Left ventricle myocardium superior (tissue), 1 donor: ENCODE measurements around the gene SEC16B. TPM values are rescaled to one million over a fixed set of nuclear protein-coding genes. Genes with fewer than 3 reads are reported as not detected.
"Not testable (repeated sequence)": the region's sequence is repeated elsewhere in the genome, so short reads cannot be mapped to it uniquely, and the experiment has no call there.

Source experiments
- ATAC-seq: fragments of 200-7000 bp; cut with Tn5 transposase; one replicate; pipeline ENCODE4 v1.9.1; 2020; ENCODE audit warnings: mild to moderate bottlenecking, moderate library complexity
- DNase-seq: peaks from one replicate; pipeline ENCODE4 v3.0.0-alpha.2; 2020
- intact Hi-C: fragments of 100-400 bp; cut with micrococcal nuclease; formaldehyde crosslinking; loops from one replicate; pipeline ENCODE4 v1.11.0; 2022
- long read RNA-seq: library from polyadenylated mRNA; unstranded; transcript quantifications from one replicate; pipeline ENCODE4 v2.0.0, GENCODE V29; 2021
- total RNA-seq: library from RNA; stranded (reverse); fragmentation: NEBNext Ultra II Directional; extraction: Animal tissue kit (Norgen Biotek cat#: 25700); gene quantifications from one replicate; pipeline ENCODE4 v1.2.1, GENCODE V29; 2021
- donor health status: DM: no; HTN: yes; CAD: no; lungs with severe emphysema.

Gene SEC16B, protein sequence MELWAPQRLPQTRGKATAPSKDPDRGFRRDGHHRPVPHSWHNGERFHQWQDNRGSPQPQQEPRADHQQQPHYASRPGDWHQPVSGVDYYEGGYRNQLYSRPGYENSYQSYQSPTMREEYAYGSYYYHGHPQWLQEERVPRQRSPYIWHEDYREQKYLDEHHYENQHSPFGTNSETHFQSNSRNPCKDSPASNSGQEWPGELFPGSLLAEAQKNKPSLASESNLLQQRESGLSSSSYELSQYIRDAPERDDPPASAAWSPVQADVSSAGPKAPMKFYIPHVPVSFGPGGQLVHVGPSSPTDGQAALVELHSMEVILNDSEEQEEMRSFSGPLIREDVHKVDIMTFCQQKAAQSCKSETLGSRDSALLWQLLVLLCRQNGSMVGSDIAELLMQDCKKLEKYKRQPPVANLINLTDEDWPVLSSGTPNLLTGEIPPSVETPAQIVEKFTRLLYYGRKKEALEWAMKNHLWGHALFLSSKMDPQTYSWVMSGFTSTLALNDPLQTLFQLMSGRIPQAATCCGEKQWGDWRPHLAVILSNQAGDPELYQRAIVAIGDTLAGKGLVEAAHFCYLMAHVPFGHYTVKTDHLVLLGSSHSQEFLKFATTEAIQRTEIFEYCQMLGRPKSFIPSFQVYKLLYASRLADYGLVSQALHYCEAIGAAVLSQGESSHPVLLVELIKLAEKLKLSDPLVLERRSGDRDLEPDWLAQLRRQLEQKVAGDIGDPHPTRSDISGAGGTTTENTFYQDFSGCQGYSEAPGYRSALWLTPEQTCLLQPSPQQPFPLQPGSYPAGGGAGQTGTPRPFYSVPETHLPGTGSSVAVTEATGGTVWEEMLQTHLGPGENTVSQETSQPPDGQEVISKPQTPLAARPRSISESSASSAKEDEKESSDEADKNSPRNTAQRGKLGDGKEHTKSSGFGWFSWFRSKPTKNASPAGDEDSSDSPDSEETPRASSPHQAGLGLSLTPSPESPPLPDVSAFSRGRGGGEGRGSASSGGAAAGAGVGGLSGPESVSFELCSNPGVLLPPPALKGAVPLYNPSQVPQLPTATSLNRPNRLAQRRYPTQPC
- total RNA-seq = 1.8 TPM
- long read RNA-seq, partial matches to known transcripts = 2 of 3 reads
- long read RNA-seq, other reads (novel, unspliced or antisense) = 1 of 3 reads

DNA sequence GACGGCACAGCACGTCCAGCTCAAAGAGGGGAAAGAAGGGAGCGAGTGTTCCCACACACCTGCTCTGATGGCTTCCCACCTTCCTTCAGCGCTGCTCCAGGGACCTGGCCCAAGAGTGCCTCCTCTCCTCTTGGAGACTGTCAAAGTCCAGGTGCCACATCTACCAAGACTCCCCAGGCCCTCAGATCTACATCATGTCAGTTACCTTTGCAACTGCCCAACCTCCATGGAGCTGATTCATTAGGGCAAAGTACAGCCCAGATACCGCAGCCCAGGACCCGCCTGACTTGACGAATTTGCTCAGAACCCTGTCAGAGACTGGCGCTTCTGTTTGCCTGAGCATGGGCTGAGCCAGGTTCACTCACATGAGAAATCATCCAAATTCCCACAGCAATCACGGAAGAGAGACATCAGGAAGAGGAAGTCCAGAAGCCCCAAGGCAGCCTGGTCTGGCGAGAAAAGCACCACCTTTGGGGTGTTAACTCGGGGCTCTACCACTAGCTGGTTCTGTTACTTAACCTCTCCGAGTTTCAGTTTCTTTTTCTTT lies at the start of gene SEC16B:
SEC16B (minus strand) TSS at position 234 of the 547 bp plus-strand sequence. CDS start 2,077 bp downstream, outside the sequence.
- no peak for DNase-seq
- intact Hi-C loops = no loop called here
- ATAC-seq = no peak

DNA sequence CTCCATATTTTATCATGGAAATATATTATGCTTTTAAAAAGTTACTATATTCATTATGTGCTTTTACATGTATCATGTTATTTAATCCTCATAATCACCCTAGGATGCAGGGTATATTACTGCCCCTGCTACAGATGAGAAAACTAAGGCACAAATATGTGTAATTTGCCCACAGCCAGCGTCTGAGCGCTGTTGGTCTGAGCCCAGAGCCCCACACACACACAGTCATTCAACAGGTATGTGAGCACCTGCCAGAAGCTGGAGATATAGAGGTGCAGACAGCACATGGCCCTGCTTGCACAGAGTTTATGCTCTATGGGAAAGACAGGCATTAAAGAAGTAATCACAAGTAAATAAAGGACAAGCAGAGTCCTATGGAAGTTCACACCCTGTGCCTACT lies 49.8 kb upstream of the SEC16B start:
- no peak for DNase-seq
- no peak for ATAC-seq
- intact Hi-C loops = no loop called here

DNA sequence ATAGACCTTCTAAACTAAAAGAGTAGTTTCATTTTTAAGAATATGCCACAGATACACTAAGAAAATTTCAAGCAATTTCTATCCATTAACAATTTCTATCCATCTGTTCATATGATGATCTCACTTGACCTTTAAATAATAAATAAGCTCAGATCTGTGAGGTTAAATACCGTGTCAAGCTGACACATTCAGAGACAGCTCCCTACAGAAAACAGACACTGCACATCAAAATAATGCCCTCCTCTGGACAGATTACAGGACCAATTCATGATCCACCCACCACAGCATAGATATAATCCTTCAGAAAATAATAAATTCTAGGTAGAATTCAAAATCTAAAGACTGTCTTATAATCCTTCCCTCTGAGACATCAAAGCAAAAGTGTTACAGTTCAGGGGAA lies 49.4 kb upstream of the SEC16B start:
- intact Hi-C loops = no loop called here
- ATAC-seq (no peak), DNase-seq (no peak)

DNA sequence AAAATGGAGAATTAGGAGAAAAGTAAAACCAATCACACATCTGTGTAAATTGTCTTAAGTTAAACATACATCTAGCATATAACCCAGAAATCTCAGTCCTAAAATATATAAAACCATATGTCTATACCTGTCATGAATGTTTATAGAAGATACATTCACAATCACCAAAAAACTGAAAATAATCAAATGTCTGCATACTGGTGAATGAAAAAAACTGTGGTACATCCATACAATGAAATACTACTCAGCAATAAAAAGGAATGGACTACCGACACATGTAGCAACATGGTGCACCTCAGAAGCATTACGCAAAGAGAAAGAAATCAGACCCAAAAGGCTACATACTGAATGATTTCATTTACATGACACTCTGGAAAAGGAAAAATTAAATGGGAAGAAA lies 47.7 kb upstream of the SEC16B start:
- intact Hi-C loops = no loop called here
- ATAC-seq = no peak
- no peak for DNase-seq

DNA sequence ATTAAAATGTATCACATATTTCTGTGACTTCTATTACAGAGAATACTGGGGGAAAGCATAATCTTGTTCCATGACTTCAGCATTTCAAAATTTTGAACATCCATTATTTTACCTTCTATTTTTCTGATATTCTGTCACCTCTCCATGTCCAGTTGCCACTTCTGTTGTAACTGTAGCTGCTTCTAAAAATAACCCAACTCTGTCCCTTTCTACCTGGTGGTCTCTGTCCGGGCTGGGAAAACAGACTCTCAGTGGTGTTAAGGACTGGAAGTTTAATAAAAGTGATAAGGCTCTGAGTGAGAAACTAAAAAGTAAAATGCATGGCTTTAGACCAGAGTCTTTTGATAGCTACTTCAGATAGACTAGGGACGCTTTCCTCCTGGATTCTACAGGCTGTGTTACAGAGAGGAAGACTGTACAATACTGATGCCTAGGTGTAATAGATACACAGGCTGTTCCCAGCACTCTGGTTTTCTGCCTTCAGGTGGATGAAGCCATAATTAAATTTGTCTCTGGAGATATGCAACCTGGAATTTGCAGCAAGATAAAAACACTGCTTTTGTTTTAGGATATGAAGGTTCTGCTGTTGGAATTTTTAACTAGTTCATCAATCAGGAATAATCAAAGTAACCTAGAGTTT lies 42.1 kb upstream of the SEC16B start:
- no peak for DNase-seq
- no peak for ATAC-seq
- intact Hi-C loops = no loop called here

DNA sequence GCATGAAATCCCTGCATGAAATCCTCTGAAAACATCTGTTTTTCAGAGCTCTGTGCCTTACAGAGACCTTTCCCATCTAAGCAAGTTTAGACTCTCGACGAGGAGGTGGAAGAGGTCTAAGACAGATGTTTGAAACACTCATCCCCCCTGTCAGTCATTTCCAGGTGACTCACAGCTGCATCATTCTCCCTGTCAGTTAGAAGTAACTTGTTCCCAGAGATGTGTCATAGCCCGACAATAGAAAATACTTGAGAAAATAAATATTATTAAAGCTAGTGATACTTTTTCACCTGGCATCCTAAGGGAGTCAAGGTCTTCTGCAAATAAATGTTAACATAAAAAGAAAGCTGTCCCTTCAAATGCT lies 41.6 kb upstream of the SEC16B start:
- DNase-seq (no peak), ATAC-seq (no peak)
- intact Hi-C loops = no loop called here

DNA sequence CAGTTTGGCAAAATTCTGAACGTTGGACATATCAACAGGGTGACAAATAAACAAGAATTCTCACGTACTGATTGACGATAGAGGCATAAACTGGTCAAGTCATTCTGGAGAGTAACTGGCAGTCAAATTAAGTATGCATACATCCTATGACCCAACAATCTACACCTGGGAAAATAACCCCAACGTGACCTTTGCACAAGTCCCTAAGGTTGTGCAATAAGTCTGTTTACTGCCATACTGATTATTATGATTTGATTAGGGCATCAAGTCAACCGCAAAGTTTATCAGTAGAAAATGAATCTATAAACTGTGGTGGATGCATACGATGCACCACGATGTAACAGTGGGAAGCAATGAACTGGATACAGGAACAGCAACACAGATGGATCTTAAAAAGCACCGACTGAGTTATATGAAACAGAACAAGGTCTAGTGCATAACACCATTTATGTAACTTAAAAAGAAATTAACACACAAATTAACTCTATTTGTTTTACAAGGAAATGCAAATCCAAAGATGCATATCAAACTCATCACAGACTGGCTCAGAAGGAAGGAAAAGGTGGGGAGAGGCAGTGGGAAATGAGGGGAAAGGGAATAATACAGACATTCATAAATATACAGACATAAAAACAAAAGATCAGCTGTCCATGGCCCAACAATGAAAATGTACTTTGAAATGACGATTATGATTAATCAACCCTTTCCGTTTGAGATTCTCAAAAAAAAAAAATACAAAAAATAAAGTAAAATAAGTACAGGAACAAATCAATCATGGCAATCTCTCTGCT lies 41.0 kb upstream of the SEC16B start:
- intact Hi-C loops = no loop called here
- ATAC-seq (no peak), DNase-seq (no peak)

DNA sequence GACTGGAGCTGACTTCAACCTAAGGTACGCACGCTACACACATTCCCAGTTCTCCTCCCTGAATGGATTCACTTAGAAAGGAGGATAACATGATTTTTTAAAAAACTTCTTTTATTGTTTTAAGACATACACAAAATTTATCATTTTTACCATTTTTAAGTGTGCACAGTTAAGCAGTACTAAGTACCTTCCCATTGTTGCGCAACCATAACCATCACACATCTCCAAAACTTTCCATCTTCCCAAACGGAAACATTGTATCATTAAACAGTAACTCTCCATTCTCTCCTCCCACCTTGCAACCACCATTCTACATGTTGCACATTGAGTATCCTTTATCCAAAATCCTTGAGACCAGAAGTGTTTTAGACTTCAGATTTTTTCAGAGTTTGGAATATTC lies 36.2 kb upstream of the SEC16B start:
- no peak for DNase-seq
- intact Hi-C loops = no loop called here
- ATAC-seq = no peak

DNA sequence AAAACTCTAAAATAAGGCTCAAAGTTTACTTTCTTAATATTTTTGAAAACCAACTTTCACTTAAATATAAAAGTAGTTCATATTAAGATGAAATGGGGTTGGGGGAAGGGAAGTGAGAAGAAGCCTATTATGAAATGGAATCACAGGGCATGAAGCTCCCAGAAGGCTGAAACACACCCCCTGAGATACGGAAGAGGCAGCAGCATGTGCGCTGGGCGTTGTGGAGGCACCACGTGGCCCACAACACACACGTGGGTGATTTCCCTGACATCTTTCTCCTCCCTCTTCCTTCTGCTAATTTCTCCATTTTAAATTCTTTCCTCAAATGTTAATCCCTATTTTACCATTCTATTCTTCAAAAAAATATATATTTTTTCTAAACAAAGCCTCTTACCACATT lies 35.6 kb upstream of the SEC16B start:
- intact Hi-C loops = no loop called here
- no peak for ATAC-seq
- no peak for DNase-seq

DNA sequence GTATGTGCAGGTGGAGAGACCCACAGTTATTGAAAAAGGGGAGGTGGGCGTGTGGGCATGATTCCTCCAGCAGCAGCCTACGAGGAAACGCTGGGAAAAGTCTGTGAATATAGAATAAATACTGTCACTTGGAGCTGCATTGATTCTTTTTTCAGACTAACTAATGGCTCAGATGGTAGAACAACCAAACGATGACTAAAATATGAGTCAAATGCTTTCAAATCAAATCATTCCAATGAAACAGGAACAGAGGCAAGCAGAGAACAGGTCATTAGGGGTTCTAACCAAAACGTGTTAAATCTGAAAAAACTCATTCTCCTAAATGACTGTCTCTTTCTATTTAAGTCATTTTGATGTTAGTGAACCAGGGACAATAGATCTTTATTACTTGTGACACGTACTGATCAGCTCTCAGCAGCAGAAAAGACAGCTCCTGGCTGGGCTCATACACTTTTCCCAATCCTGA lies 35.1 kb upstream of the SEC16B start:
- ATAC-seq = no peak
- DNase-seq = no peak
- intact Hi-C loops = no loop called here

DNA sequence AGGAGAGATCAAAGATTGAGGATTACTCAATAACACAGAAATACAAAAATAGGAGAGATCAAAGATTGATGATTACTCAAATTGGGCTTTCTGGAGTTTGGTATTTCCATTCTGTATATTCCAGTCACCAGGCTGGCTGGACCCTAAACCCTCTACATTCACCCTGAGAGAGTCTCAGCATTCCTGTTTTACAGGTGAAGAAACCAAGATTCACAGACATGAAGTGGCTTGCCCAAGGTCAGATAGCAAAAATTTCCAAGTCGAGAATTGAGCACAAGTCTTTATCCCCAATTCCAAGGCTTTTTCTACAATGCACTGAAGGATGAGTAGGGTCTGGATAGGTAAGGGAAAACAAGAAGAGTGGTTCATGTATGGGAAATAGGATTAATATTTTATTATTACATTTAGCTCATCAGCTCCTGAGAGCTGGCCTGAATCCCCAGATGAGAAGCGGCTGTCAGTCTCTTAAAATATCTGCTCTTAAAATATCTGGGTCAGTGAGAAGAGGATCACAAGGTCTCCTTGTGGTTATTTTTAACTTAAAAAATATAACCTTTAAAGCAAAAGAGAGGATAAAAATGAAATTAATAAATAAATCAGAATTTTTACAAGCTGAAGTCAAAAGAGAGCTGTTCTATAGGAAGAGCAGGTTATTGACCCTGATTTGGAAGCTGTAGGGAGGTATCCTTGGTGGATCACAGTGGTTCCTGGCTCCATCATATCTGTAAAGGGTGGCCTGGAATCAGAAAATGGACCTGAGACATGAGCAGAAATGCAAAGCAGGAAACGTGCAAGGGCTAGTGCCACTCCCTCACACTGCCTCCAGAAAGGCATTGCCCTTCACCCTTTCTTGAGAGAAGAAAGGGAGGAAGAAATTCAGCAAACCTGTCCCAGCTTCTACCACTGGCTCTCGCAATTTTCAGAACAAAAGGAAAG lies 29.1 kb upstream of the SEC16B start:
- DNase-seq (no peak), ATAC-seq (peak; percentile 75)
- intact Hi-C loops = no loop called here

DNA sequence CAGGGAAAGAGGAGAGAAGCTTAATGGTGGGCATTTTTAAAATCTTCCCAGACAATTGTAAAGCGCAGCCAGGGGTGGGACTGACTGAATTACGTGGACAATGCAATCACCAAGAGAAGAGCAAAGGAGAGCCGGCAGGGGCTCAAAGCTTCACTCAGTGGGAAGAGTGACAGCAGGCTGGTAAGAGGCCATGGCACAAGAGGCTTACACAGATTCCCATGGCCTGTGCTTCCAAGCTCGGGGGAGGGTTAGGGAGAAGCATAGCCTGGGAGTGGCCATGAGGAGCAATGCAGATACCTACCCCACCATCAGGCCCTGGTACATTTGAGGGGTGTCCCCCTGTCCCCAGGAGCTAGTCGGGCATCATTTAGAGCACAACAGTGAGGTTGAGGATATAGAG lies 27.1 kb upstream of the SEC16B start:
- intact Hi-C loops = no loop called here
- peak; percentile 62 for ATAC-seq
- no peak for DNase-seq

DNA sequence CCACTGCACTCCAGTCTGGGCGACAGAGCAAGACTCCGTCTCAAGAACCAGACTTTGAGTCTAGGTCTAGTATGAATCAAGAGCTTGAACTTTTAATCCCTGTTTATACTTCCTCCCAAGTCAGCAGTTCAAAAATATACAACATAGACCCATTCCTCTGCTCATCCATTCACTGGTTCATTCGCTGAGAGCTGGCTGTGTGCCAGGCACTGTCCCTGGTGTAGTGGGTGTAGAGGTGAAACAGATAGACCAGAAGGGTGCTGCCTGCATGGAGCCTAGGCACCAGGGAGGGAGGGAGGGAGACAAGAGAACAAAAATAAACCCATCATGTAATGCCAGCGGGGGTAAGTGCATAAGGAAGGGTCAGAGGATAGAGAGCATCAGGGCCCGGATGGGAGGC lies 25.5 kb upstream of the SEC16B start:
- DNase-seq (peak; percentile 38), ATAC-seq (no peak)
- intact Hi-C loops = no loop called here

DNA sequence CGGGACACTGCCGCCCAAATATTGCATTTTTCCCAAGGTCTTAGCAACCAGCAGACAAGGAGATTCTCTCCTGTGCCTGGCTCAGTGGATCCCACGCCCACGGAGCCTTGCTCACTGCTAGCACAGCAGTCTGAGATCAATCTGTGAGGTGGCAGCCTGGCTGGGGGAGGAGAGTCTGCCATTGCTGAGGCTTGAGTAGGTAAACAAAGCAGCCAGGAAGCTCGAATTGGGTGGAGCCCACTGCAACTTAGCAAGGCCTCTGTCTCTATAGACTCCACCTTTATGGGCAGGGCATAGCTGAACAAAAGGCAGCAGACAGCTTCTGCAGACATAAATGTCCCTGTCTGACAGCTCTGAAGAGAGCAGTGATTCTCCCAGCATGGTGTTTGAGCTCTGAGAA lies 16.4 kb upstream of the SEC16B start:
- DNase-seq, ATAC-seq, intact Hi-C loops: not testable (repeated sequence)

DNA sequence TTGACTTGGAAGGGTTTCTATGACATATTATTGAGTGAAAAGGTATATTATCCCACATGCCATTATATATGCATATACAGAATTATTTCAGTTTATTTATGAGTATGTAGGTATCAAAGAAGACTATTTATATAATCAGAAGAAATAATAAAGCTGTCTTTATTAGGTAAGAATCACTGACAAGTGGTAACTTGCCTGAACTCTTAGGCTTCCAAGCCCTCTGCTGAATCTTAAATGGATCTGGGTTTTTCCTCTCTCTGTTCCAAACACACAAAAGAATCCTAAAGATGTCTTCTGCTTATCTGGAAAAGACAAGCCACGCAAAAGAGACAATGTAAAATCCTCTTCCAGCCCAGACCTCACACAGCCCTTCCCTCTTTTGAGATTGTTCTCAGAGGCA lies 14.9 kb upstream of the SEC16B start:
- ATAC-seq = no peak
- intact Hi-C loops = no loop called here
- DNase-seq = no peak

DNA sequence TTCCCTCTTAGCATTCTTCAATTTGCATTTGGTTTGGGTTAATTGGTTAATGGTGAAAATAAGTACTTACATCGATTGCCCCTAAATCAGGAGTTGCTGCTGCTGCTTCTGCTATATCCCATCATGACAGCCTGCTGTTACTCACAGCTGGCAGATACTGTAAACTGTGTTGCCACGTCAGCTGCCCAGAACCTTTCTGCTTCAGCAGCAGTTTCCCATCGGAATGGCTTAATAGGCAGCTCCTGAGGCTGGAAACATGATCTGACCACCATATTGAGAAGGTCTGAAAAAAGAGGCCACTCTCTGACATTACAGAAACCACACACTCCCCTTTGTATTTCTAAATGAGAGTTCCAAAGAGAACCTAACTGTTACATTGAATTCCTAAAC lies 14.3 kb upstream of the SEC16B start:
- intact Hi-C loops = no loop called here
- peak; percentile 34 for DNase-seq
- peak; percentile 93 for ATAC-seq

DNA sequence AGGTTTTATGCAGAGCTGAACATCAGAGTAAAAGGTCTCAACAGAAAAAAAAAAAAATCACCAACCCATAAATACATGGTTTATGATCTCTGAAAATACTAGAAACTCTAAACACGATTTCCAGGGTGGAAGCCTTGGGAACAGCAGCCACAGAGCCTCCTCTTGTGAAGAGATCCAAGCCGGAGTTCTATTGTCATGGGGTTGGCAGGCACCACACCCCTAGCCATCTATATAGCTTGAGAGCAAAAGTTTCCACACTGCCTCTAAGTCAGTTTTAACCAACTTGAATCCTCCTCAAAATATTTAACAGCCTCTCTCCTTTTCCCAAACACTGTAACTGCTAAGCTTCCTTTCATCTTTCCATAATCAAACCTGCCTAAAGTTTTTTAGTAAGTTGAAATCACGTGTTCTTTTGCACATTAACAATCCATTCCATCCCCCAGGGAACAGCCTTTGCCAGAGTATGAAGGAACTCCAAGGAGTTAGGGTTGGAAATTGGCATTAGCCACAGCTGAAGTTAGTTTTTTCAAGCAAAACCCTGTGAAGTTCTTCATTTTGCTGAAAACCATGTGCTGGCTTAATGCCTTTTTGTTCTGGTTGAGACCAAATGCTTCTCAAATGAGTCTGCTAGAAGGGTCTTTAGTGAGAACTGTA lies 13.8 kb upstream of the SEC16B start:
- no peak for DNase-seq
- peak; percentile 43 for ATAC-seq
- intact Hi-C loops = no loop called here
